Duodenal mucosa (tissue), 2 donors: ENCODE results near the gene EGLN3.
"Not testable (repeated sequence)": the region's sequence is repeated elsewhere in the genome, so short reads cannot be mapped to it uniquely, and the experiment has no call there.

Experiments
- H3K27ac ChIP-seq: one replicate; pipeline ENCODE4 v1.7.0; 2013; ENCODE audit warnings: low read depth, low read length
- H3K27me3 ChIP-seq, 2 donors: one replicate each; pipeline ENCODE4 v1.7.0; 2013; ENCODE audit warnings: low read length in 2 of 2, control low read depth in 1 of 2; ENCODE audit not compliant: insufficient read depth in 2 of 2, control insufficient read depth in 1 of 2
- H3K36me3 ChIP-seq, 2 donors: one replicate each; pipeline ENCODE4 v1.7.0; 2013; ENCODE audit warnings: low read length in 2 of 2, control low read depth in 1 of 2; ENCODE audit not compliant: insufficient read depth in 2 of 2, control insufficient read depth in 1 of 2
- H3K4me1 ChIP-seq, 2 donors: one replicate each; pipeline ENCODE4 v1.7.0; 2013; ENCODE audit warnings: low read length in 2 of 2, control low read depth in 1 of 2; ENCODE audit not compliant: insufficient read depth in 2 of 2, control insufficient read depth in 1 of 2
- H3K4me3 ChIP-seq, 2 donors: one replicate each; pipeline ENCODE4 v1.7.0; 2013; ENCODE audit warnings: low read length in 2 of 2, low read depth in 1 of 2
- H3K9ac ChIP-seq, 2 donors: one replicate each; pipeline ENCODE4 v1.7.0; 2013; ENCODE audit warnings: low read length in 2 of 2, low read depth in 1 of 2
- H3K9me3 ChIP-seq, 2 donors: one replicate each; pipeline ENCODE4 v1.7.0; 2013; ENCODE audit warnings: low read length in 2 of 2, control low read depth in 1 of 2; ENCODE audit not compliant: control insufficient read depth in 1 of 2

EGLN3 gene

GRCh38 chr14:33962466-33962865 lies 11.6 kb upstream of the EGLN3 start:
- not testable (repeated sequence) for H3K27ac ChIP-seq, H3K4me3 ChIP-seq, H3K9ac ChIP-seq, H3K36me3 ChIP-seq, H3K27me3 ChIP-seq, H3K4me1 ChIP-seq, H3K9me3 ChIP-seq

- Histone ChIP-seq H3K27ac (no peak overlapping the region), H3K27me3 (no peaks in the 10 kb centered on the region), H3K9me3 (no peaks in the 10 kb centered on the region), H3K4me3 (no peak overlapping the region), H3K4me1 (no peaks in the 10 kb centered on the region), H3K36me3 (no peaks in the 10 kb centered on the region), H3K9ac (no peak overlapping the region)
Measured at GRCh38 chr14:33962016-33962415, 11.1 kb upstream of the EGLN3 start.

GRCh38 chr14:33959692-33960151 lies 8.8 kb upstream of the EGLN3 start:
- H3K9ac ChIP-seq: no peak overlapping the region
- no peaks in the 10 kb centered on the region for H3K4me1 ChIP-seq
- no peaks in the 10 kb centered on the region for H3K27me3 ChIP-seq
- no peaks in the 10 kb centered on the region for H3K36me3 ChIP-seq
- no peak overlapping the region for H3K4me3 ChIP-seq
- no peak overlapping the region for H3K27ac ChIP-seq
- H3K9me3 ChIP-seq: no peaks in the 10 kb centered on the region

- Histone ChIP-seq H3K9me3 (no peaks in the 10 kb centered on the region), H3K4me3 (no peak overlapping the region), H3K27ac (no peak overlapping the region), H3K36me3 (no peaks in the 10 kb centered on the region), H3K4me1 (no peaks in the 10 kb centered on the region), H3K9ac (no peak overlapping the region), H3K27me3 (no peaks in the 10 kb centered on the region)
Measured at GRCh38 chr14:33958605-33959226, 7.8 kb upstream of the EGLN3 start.

- no peaks in the 10 kb centered on the region for H3K4me1 ChIP-seq
- no peak overlapping the region for H3K9ac ChIP-seq
- H3K9me3 ChIP-seq: no peaks in the 10 kb centered on the region
- H3K27me3 ChIP-seq: no peaks in the 10 kb centered on the region
- no peaks in the 10 kb centered on the region for H3K36me3 ChIP-seq
- no peak overlapping the region for H3K27ac ChIP-seq
- no peak overlapping the region for H3K4me3 ChIP-seq
Measured at GRCh38 chr14:33957993-33958392, 7.1 kb upstream of the EGLN3 start.

GRCh38 chr14:33957299-33957698 lies 6.4 kb upstream of the EGLN3 start:
- Histone ChIP-seq H3K27ac (no peak overlapping the region), H3K4me1 (no peaks in the 10 kb centered on the region), H3K9me3 (no peaks in the 10 kb centered on the region), H3K27me3 (no peaks in the 10 kb centered on the region), H3K4me3 (no peak overlapping the region), H3K9ac (no peak overlapping the region), H3K36me3 (no peaks in the 10 kb centered on the region)

- Histone ChIP-seq H3K4me3 (no peak overlapping the region), H3K27ac (no peak overlapping the region), H3K36me3 (no peaks in the 10 kb centered on the region), H3K9me3 (no peaks in the 10 kb centered on the region), H3K9ac (no peak overlapping the region), H3K27me3 (no peaks in the 10 kb centered on the region), H3K4me1 (peaks cover 1 to 2% of the 10 kb centered on the region in 2 donors)
Measured at GRCh38 chr14:33956640-33957039, 5.8 kb upstream of the EGLN3 start.

- Histone ChIP-seq H3K36me3 (no peaks in the 10 kb centered on the region), H3K4me3 (no peak overlapping the region), H3K27ac (no peak overlapping the region), H3K9ac (no peak overlapping the region), H3K4me1 (peaks cover 7% of the 10 kb centered on the region in 2 donors), H3K27me3 (no peaks in the 10 kb centered on the region), H3K9me3 (no peaks in the 10 kb centered on the region)
Measured at GRCh38 chr14:33954016-33954598, 3.2 kb upstream of the EGLN3 start.

GRCh38 chr14:33952541-33952940 lies 1.7 kb upstream of the EGLN3 start:
- no peak overlapping the region for H3K27ac ChIP-seq
- H3K4me3 ChIP-seq: no peak overlapping the region
- H3K4me1 ChIP-seq: peaks cover 10 to 13% of the 10 kb centered on the region in 2 donors
- H3K27me3 ChIP-seq: no peaks in the 10 kb centered on the region
- H3K9ac ChIP-seq: no peak overlapping the region
- no peaks in the 10 kb centered on the region for H3K36me3 ChIP-seq
- no peaks in the 10 kb centered on the region for H3K9me3 ChIP-seq

- peak overlapping the region; percentile 27 for H3K27ac ChIP-seq
- H3K36me3 ChIP-seq: no peaks in the 10 kb centered on the region
- peaks cover 15 to 24% of the 10 kb centered on the region in 2 donors for H3K4me1 ChIP-seq
- H3K9ac ChIP-seq: peak overlapping the region in 1 of 2 donors; percentile 43
- H3K9me3 ChIP-seq: no peaks in the 10 kb centered on the region
- H3K27me3 ChIP-seq: no peaks in the 10 kb centered on the region
- H3K4me3 ChIP-seq: peak overlapping the region; percentile 40 to 66
Measured at GRCh38 chr14:33951183-33951840, 438 bp upstream of the EGLN3 start.
